IMR-90 (cell line): ENCODE results near the gene PLCXD1.

Experiments
- MAFK ChIP-seq: IDR thresholded peaks from 2 replicates; pipeline ENCODE4 v1.6.1; 2012; ENCODE audit warnings: low read depth, low read length, improper control_type of control experiment
- POLR2A ChIP-seq: IDR thresholded peaks from 2 replicates; pipeline ENCODE4 v1.6.1; 2012; ENCODE audit warnings: mild to moderate bottlenecking, low read depth, low read length
- RAD21 ChIP-seq: IDR thresholded peaks from 2 replicates; pipeline ENCODE4 v1.6.1; 2012; ENCODE audit warnings: low read length, improper control_type of control experiment
- RCOR1 ChIP-seq: IDR thresholded peaks from 2 replicates; pipeline ENCODE4 v1.6.1; 2012; ENCODE audit warnings: mild to moderate bottlenecking, low read length, improper control_type of control experiment; ENCODE audit not compliant: insufficient replicate concordance
- TF ChIP-seq, protein P1 (sequence below): conservative IDR thresholded peaks from 2 replicates; pipeline ENCODE4 v1.5.1; 2012; ENCODE audit warnings: mild to moderate bottlenecking, low read depth, low read length, improper control_type of control experiment
- TF ChIP-seq, protein P2 (sequence below): fragments of 150-350 bp; IDR thresholded peaks from 2 replicates; pipeline ENCODE4 v1.6.1; 2017; ENCODE audit warnings: mild to moderate bottlenecking, antibody characterized with exemption, low read length, low read depth

DNA sequence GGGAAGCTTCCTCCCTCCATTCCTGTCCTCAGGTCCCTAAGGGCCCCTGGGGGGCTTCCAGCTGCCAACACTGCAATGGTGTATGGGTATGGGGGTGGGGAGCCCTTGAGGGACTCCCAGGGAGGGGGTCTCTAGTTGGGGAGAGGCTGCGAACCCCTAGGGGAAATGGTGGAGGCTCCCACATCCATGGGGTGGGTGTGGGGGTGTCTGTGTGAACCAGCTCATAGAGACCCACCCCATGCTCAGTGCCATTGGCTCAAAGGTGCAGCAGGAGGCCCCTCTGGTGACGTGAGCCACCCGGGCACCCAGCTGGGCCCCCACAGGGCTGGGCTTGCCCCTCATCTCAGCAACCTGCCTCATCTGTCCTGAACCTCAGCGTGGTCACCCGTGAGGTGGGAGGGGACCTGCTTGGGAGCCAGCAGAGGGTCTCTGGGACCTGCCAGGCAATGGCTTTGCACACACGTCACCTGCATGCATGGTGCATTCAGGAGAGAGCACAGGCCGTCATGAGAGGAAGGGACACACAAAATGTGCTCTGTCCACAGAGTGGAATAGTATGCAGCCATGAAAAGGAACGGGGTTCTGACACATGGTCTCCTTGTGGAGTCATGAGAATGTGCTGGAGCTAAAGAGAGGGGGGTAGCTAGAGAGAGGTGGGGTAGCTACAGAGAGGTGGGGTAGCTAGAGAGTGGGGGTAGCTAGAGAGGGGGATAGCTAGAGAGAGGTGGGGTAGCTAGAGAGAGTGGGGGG is 22.7 kb upstream of the PLCXD1 start:
- TF ChIP-seq, protein P1, sequence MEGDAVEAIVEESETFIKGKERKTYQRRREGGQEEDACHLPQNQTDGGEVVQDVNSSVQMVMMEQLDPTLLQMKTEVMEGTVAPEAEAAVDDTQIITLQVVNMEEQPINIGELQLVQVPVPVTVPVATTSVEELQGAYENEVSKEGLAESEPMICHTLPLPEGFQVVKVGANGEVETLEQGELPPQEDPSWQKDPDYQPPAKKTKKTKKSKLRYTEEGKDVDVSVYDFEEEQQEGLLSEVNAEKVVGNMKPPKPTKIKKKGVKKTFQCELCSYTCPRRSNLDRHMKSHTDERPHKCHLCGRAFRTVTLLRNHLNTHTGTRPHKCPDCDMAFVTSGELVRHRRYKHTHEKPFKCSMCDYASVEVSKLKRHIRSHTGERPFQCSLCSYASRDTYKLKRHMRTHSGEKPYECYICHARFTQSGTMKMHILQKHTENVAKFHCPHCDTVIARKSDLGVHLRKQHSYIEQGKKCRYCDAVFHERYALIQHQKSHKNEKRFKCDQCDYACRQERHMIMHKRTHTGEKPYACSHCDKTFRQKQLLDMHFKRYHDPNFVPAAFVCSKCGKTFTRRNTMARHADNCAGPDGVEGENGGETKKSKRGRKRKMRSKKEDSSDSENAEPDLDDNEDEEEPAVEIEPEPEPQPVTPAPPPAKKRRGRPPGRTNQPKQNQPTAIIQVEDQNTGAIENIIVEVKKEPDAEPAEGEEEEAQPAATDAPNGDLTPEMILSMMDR, result no peak
- TF ChIP-seq POLR2A (no peak), RCOR1 (no peak), RAD21 (no peak), MAFK (no peak)
- TF ChIP-seq, protein P2, sequence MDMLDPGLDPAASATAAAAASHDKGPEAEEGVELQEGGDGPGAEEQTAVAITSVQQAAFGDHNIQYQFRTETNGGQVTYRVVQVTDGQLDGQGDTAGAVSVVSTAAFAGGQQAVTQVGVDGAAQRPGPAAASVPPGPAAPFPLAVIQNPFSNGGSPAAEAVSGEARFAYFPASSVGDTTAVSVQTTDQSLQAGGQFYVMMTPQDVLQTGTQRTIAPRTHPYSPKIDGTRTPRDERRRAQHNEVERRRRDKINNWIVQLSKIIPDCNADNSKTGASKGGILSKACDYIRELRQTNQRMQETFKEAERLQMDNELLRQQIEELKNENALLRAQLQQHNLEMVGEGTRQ, result no peak
